Muscle of leg (tissue), 11 donors: ENCODE results near the gene APOA1. TPM values are rescaled to one million over a fixed set of nuclear protein-coding genes. Genes with fewer than 3 reads are reported as not detected.

Experiments used
- DNase-seq: peaks from one replicate; pipeline ENCODE4 v3.0.0; 2013
- H3K27ac ChIP-seq: one replicate; pipeline ENCODE4 v1.5.1; 2013; ENCODE audit warnings: mild to moderate bottlenecking, low read length, control low read depth
- H3K27me3 ChIP-seq: one replicate; pipeline ENCODE4 v1.6.1; 2013; ENCODE audit warnings: low read length; ENCODE audit not compliant: control insufficient read depth, insufficient read depth
- H3K36me3 ChIP-seq: one replicate; pipeline ENCODE4 v1.6.1; 2013; ENCODE audit warnings: low read length; ENCODE audit not compliant: control insufficient read depth, insufficient read depth
- H3K4me1 ChIP-seq: one replicate; pipeline ENCODE4 v1.6.1; 2013; ENCODE audit warnings: low read length; ENCODE audit not compliant: control insufficient read depth, insufficient read depth
- H3K4me3 ChIP-seq: one replicate; pipeline ENCODE4 v1.5.1; 2013; ENCODE audit warnings: low read length, control low read depth
- H3K9me3 ChIP-seq: replicated peaks from 2 replicates; pipeline ENCODE4 v1.6.1; 2013; ENCODE audit warnings: low read depth, low read length; ENCODE audit not compliant: control insufficient read depth
- WGBS: methylation state at CpG from one replicate; pipeline ENCODE4 v1.1.5; 2013; ENCODE audit warnings: missing lambda C conversion rate; ENCODE audit not compliant: insufficient coverage; 5-methylcytosine and 5-hydroxymethylcytosine counted together
- polyA plus RNA-seq, 8 donors: library from polyadenylated mRNA; unstranded; fragments of 120-200 nt; gene quantifications; one replicate each; pipeline versions ENCODE4 v1.2.1 to v1.2.3, GENCODE V29; 2013; ENCODE audit warnings: inconsistent platforms in 1 of 8, low replicate concordance in 1 of 8; ENCODE audit not compliant: insufficient read length in 8 of 8, insufficient read depth in 1 of 8
- total RNA-seq: library from RNA; stranded (reverse); fragments of 120-200 nt; gene quantifications from one replicate; pipeline ENCODE4 v1.2.4, GENCODE V29; 2013

Gene APOA1
- total and polyA plus RNA-seq, 9 donors: 1.4 to 230 (median 3.3) TPM

- Histone ChIP-seq H3K27me3 (no peaks in the 10 kb centered on the region), H3K4me3 (no peak overlapping the region), H3K36me3 (peaks cover 53% of the 10 kb centered on the region), H3K27ac (no peak overlapping the region), H3K4me1 (peaks cover 9% of the 10 kb centered on the region), H3K9me3 (no peaks in the 10 kb centered on the region)
- 95% methylated on average over 7 of the region's 11 CpGs for WGBS
- peak; percentile 61 for DNase-seq
These were observed 36.0 kb upstream of the APOA1 start for GRCh38 chr11:116873381-116873780.

GRCh38 chr11:116871248-116871647 lies 33.8 kb upstream of the APOA1 start:
- Histone ChIP-seq H3K9me3 (no peaks in the 10 kb centered on the region), H3K4me3 (no peak overlapping the region), H3K27me3 (no peaks in the 10 kb centered on the region), H3K36me3 (peaks cover 63% of the 10 kb centered on the region), H3K27ac (no peak overlapping the region), H3K4me1 (peaks cover 12% of the 10 kb centered on the region)
- WGBS: 80% methylated on average over 2 of the region's 3 CpGs
- DNase-seq: no peak

- Histone ChIP-seq H3K27ac (no peak overlapping the region), H3K9me3 (no peaks in the 10 kb centered on the region), H3K36me3 (peaks cover 63% of the 10 kb centered on the region), H3K4me3 (no peak overlapping the region), H3K4me1 (peaks cover 12% of the 10 kb centered on the region), H3K27me3 (no peaks in the 10 kb centered on the region)
- 67% methylated on average over 3 of the region's 3 CpGs for WGBS
- no peak for DNase-seq
These were observed 32.6 kb upstream of the APOA1 start for GRCh38 chr11:116870054-116870453.

- Histone ChIP-seq H3K27ac (no peak overlapping the region), H3K27me3 (no peaks in the 10 kb centered on the region), H3K9me3 (no peaks in the 10 kb centered on the region), H3K4me3 (no peak overlapping the region), H3K36me3 (peaks cover 63% of the 10 kb centered on the region), H3K4me1 (peaks cover 12% of the 10 kb centered on the region)
- 100% methylated on average over 1 of the region's 4 CpGs for WGBS
- no peak for DNase-seq
These were observed 32.2 kb upstream of the APOA1 start for GRCh38 chr11:116869610-116870009.

- H3K27ac ChIP-seq: no peak overlapping the region
These were observed 30.6 kb upstream of the APOA1 start for GRCh38 chr11:116868066-116868465.

GRCh38 chr11:116867619-116868018 lies 30.2 kb upstream of the APOA1 start:
- Histone ChIP-seq H3K4me3 (no peak overlapping the region), H3K27me3 (no peaks in the 10 kb centered on the region), H3K27ac (no peak overlapping the region), H3K36me3 (peaks cover 61% of the 10 kb centered on the region), H3K4me1 (peaks cover 3% of the 10 kb centered on the region), H3K9me3 (no peaks in the 10 kb centered on the region)
- DNase-seq: no peak
- WGBS: 86% methylated on average over 11 of the region's 11 CpGs

More at GRCh38 chr11:116868066-116868465, 30.6 kb upstream of the APOA1 start:
- Histone ChIP-seq H3K4me3 (no peak overlapping the region), H3K27me3 (no peaks in the 10 kb centered on the region), H3K4me1 (peaks cover 5% of the 10 kb centered on the region), H3K36me3 (peaks cover 63% of the 10 kb centered on the region), H3K9me3 (no peaks in the 10 kb centered on the region)
- DNase-seq: no peak
- WGBS: no CpG with 5 or more reads among the region's 3 CpGs

- peaks cover 64% of the 10 kb centered on the region for H3K36me3 ChIP-seq
- peaks cover 3% of the 10 kb centered on the region for H3K4me1 ChIP-seq
These were observed 29.5 kb upstream of the APOA1 start for GRCh38 chr11:116866804-116867455.

GRCh38 chr11:116865696-116866095 lies 28.3 kb upstream of the APOA1 start:
- Histone ChIP-seq H3K4me1 (peaks cover 3% of the 10 kb centered on the region), H3K27me3 (no peaks in the 10 kb centered on the region), H3K9me3 (no peaks in the 10 kb centered on the region), H3K36me3 (peaks cover 64% of the 10 kb centered on the region), H3K27ac (no peak overlapping the region), H3K4me3 (no peak overlapping the region)
- WGBS: no CpG with 5 or more reads among the region's 1 CpG
- DNase-seq: no peak

More at GRCh38 chr11:116866804-116867455, 29.5 kb upstream of the APOA1 start:
- no peak for DNase-seq
- Histone ChIP-seq H3K9me3 (no peaks in the 10 kb centered on the region), H3K27ac (no peak overlapping the region), H3K4me3 (no peak overlapping the region), H3K27me3 (no peaks in the 10 kb centered on the region)
- 67% methylated on average over 1 of the region's 6 CpGs for WGBS

GRCh38 chr11:116864531-116864930 lies 27.1 kb upstream of the APOA1 start:
- Histone ChIP-seq H3K36me3 (peaks cover 61% of the 10 kb centered on the region), H3K4me3 (no peak overlapping the region), H3K27me3 (no peaks in the 10 kb centered on the region), H3K4me1 (peaks cover 3% of the 10 kb centered on the region), H3K27ac (no peak overlapping the region), H3K9me3 (no peaks in the 10 kb centered on the region)
- no peak for DNase-seq
- 88% methylated on average over 5 of the region's 5 CpGs for WGBS

GRCh38 chr11:116862951-116863350 lies 25.5 kb upstream of the APOA1 start:
- WGBS: 85% methylated on average over 2 of the region's 3 CpGs
- H3K36me3 ChIP-seq: peaks cover 75% of the 10 kb centered on the region
- H3K9me3 ChIP-seq: no peaks in the 10 kb centered on the region
- peaks cover 2% of the 10 kb centered on the region for H3K4me1 ChIP-seq
- H3K27ac ChIP-seq: no peak overlapping the region
- H3K4me3 ChIP-seq: no peak overlapping the region
- H3K27me3 ChIP-seq: no peaks in the 10 kb centered on the region
- no peak for DNase-seq

- no peaks in the 10 kb centered on the region for H3K27me3 ChIP-seq
- no peak overlapping the region for H3K27ac ChIP-seq
- peaks cover 74% of the 10 kb centered on the region for H3K36me3 ChIP-seq
- no CpG with 5 or more reads among the region's 3 CpGs for WGBS
- no peaks in the 10 kb centered on the region for H3K4me1 ChIP-seq
- no peak overlapping the region for H3K4me3 ChIP-seq
- DNase-seq: no peak
- H3K9me3 ChIP-seq: no peaks in the 10 kb centered on the region
These were observed 24.8 kb upstream of the APOA1 start for GRCh38 chr11:116862185-116862584.
